Fibroblast of mammary gland (primary cell): Measurements from ENCODE around the gene RELN.

Experiments used
- DNase-seq: peaks from one replicate; pipeline ENCODE4 v3.0.0-alpha.2; 2010; ENCODE audit warnings: low read depth
- H3K4me3 ChIP-seq: 2 replicates; pipeline ENCODE4 v1.5.1; 2011; ENCODE audit warnings: low read depth, mild to moderate bottlenecking, low read length, moderate library complexity; ENCODE audit not compliant: control insufficient read depth
- TF ChIP-seq, protein P1 (sequence below): conservative IDR thresholded peaks from 2 replicates; pipeline ENCODE4 v1.5.1; 2011; ENCODE audit warnings: low read depth, low read length, inconsistent platforms; ENCODE audit not compliant: control insufficient read depth, insufficient read depth

The RELN gene

DNA sequence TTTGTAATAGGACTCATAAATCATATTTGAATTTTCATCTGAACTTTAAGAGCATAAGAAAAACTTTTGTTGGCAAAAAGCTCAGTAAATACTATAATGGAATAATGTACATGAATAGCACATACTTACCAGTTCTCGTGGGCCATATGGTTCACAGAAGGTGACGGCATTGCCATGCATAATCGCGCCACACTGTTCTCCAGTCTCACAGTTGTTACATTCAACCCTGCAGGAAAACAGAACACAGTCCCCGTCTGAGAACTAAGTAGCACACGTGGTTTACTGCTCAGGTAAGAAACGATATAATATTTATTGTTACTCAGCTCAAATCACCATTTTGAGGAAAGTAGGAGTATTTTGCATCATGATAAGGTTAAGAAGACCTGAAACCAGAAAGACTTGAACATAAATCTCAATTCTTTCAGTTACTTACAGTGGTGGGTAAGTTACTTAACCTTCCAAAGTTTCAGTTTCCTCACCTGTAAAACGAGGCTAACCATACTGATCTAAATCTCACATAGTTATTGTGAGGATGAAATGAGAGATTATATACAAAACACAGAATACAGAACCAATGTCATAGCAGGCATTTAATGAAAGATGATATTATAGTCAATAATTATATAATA lies 261.4 kb downstream of the RELN start:
- no peak for DNase-seq
- H3K4me3 ChIP-seq, result no peak overlapping the region
- TF ChIP-seq, protein P1, sequence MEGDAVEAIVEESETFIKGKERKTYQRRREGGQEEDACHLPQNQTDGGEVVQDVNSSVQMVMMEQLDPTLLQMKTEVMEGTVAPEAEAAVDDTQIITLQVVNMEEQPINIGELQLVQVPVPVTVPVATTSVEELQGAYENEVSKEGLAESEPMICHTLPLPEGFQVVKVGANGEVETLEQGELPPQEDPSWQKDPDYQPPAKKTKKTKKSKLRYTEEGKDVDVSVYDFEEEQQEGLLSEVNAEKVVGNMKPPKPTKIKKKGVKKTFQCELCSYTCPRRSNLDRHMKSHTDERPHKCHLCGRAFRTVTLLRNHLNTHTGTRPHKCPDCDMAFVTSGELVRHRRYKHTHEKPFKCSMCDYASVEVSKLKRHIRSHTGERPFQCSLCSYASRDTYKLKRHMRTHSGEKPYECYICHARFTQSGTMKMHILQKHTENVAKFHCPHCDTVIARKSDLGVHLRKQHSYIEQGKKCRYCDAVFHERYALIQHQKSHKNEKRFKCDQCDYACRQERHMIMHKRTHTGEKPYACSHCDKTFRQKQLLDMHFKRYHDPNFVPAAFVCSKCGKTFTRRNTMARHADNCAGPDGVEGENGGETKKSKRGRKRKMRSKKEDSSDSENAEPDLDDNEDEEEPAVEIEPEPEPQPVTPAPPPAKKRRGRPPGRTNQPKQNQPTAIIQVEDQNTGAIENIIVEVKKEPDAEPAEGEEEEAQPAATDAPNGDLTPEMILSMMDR, result no peak

DNA sequence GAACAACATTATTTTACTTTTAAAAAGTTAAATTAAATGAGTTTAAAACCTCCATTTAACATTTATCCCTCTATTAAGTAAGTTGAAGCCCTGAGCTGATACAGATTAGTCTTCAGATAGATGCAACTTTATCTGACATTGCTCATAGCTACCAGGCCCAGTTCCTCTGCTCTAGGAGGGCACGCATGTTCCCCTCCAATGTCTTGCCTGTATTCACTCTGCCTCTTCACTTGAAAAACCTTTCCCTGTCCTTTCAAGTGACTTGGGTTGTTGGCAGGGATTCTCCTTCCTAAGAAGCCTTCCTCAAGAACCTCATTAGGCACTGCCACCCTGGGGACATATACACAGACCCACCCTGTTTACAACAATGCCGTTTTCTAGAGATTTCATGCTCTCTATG lies 270.4 kb downstream of the RELN start:
- DNase-seq, result no peak
- H3K4me3 ChIP-seq, result no peak overlapping the region
- TF ChIP-seq, protein P1, result no peak

DNA sequence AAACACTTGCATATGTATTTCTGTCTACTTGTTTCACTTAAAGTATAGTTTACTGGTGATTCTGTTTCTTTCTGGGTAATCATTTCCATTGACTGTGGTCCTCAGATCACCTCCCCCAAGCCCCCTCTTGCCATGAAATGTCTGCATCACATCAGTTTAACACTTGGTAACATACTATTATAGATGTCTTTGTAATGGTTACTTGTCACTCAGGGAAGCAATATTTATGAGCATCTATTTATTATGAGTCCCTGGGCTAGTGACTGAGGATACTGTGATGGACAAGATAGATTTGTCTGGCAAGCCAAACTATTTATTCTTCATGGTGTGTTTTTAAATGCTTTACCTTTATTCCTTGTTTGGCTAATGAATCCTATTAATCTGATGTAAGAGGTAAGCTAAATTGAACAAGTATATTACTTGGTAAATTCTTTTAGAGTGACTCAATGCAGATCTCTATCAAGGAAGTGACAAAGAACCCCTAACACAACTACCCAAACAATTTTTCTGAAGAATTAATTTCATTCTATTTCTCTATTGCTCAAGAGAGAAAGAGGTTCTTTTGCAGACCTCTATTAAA lies 270.9 kb downstream of the RELN start:
- TF ChIP-seq, protein P1, result no peak
- no peak for DNase-seq
- no peak overlapping the region for H3K4me3 ChIP-seq

DNA sequence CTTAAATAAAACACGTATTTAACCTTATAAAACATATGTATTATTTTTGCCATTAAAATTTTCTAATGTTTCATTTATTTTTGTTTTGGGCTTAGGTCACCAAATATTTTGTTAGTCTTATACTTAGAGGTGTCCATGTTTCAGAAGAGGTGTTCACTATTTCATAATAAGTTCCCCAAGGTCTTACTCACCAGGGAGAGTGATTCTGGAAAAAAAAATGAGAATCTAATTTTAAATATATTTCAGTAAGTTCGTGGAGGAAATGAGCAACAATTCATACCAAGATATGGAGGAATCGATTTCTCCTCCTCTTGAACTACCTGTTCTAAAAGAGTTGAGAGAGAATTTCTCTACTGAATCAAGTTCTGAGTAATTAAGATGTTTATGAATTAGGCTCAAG lies 271.9 kb downstream of the RELN start:
- no peak for DNase-seq
- TF ChIP-seq, protein P1, result no peak
- H3K4me3 ChIP-seq, result no peak overlapping the region

DNA sequence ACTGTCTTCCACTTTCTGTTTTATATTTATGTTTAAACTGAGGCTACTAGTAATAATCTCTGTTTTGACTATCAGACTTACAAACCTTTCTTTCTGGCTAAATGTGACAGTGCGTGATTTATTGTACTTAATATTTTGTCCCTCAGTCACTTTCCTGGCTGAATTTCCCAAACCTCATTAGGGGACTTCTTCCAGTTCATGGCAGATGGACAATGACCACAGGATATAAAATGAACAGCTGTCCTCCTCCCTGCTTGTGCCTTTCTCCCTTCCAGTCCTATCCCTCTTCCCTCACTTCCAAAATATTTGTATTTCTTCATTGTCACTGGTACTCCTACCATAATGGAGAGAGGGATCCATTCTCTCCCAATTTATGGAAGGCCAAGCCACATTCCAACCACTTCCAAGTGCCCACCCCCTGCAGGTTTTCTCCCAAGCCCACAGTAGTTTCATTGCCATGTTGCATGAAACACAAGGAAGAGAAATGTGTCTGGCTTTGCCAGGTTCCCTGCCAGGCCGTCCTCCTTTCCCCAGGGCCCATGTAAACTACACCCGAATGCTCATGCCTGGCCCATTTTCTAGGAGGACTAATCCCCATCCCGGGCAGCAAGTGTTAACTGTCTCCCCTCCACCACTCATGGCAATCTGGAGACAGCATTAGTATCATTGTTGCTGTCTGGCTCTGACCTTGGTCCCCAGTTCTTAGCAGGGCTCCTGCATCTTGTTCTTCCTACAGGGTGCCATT lies 273.9 kb downstream of the RELN start:
- TF ChIP-seq, protein P1, result no peak
- H3K4me3 ChIP-seq, result no peak overlapping the region
- no peak for DNase-seq

DNA sequence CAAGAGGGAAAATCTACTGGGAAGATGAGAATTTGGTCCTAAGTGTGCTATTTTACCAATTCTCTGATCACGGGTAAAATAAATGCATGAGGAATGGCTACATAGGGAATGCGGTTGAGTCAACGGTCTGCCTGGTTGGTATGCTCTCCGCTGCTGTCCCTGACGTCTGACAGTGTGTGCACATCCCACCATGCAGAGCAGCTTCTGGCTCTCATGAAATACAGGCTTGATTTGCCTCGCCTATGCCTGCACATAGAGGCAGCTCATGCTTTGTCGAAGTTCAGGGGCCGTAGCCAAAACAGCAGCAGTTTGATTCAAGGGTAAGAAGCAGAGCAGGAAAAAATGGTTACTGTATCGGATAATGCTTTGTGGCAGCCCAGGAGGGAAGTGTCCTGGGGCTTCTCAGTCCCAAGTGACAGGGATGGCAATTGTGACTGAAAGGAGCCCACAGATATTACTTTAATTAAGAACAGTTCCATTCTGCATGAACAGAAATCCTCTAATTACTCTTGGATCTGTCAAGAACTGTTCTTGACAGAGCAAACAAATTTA lies 275.0 kb downstream of the RELN start:
- DNase-seq, result no peak
- no peak overlapping the region for H3K4me3 ChIP-seq
- TF ChIP-seq, protein P1, result no peak
